Measurements from ENCODE around the gene TEX101.

The TEX101 gene

GRCh38 chr19:43450545-43450997 lies 35.9 kb downstream of the TEX101 start:
- no peak for DNase-seq (ENCODE audit: extremely low spot score)
- TF ChIP-seq LEF1 (IDR thresholded peaks at IDR 0.05; ENCODE audit: borderline replicate concordance) (no peak), TARDBP (IDR thresholded peaks at IDR 0.05) (no peak), SUZ12 (IDR thresholded peaks at IDR 0.05) (no peak), ELF4 (IDR thresholded peaks at IDR 0.05) (no peak), CTBP1 (IDR thresholded peaks at IDR 0.05; ENCODE audit: borderline replicate concordance) (no peak), FOXA1 (IDR thresholded peaks at IDR 0.05) (no peak), FOXM1 (IDR thresholded peaks at IDR 0.05; ENCODE audit: borderline replicate concordance) (no peak), L3MBTL2 (conservative IDR thresholded peaks at IDR 0.05) (no peak), NFRKB (IDR thresholded peaks at IDR 0.05) (no peak), ARNT (IDR thresholded peaks at IDR 0.05) (no peak), FOXK2 (IDR thresholded peaks at IDR 0.05) (no peak), SP1 (IDR thresholded peaks at IDR 0.05) (no peak), HDGF (IDR thresholded peaks at IDR 0.05; ENCODE audit: borderline replicate concordance) (no peak), PKNOX1 (IDR thresholded peaks at IDR 0.05) (no peak), BHLHE40 (IDR thresholded peaks at IDR 0.05; ENCODE audit: borderline replicate concordance) (no peak), ZNF384 (IDR thresholded peaks at IDR 0.05) (no peak)
- ChIA-PET CTCF (no interaction called here), POLR2A (no interaction called here)

- no peak for DNase-seq (ENCODE audit: extremely low spot score)
- CTCF ChIA-PET: no interaction called here
- TF ChIP-seq SUZ12 (IDR thresholded peaks at IDR 0.05) (no peak), FOXM1 (IDR thresholded peaks at IDR 0.05; ENCODE audit: borderline replicate concordance) (no peak), FOXA1 (IDR thresholded peaks at IDR 0.05) (no peak), TARDBP (IDR thresholded peaks at IDR 0.05) (no peak), HDGF (IDR thresholded peaks at IDR 0.05; ENCODE audit: borderline replicate concordance) (no peak), L3MBTL2 (conservative IDR thresholded peaks at IDR 0.05) (no peak), FOXK2 (IDR thresholded peaks at IDR 0.05) (no peak), ELF4 (IDR thresholded peaks at IDR 0.05) (no peak), CTBP1 (IDR thresholded peaks at IDR 0.05; ENCODE audit: borderline replicate concordance) (no peak), ARNT (IDR thresholded peaks at IDR 0.05) (no peak), SP1 (IDR thresholded peaks at IDR 0.05) (no peak), LEF1 (IDR thresholded peaks at IDR 0.05; ENCODE audit: borderline replicate concordance) (no peak), PKNOX1 (IDR thresholded peaks at IDR 0.05) (no peak), BHLHE40 (IDR thresholded peaks at IDR 0.05; ENCODE audit: borderline replicate concordance) (no peak), NFRKB (IDR thresholded peaks at IDR 0.05) (no peak)
- POLR2A ChIA-PET: no interaction called here
Measured at GRCh38 chr19:43452582-43452981, 37.9 kb downstream of the TEX101 start.

GRCh38 chr19:43454031-43454430 lies 39.3 kb downstream of the TEX101 start:
- TF ChIP-seq LEF1 (IDR thresholded peaks at IDR 0.05; ENCODE audit: borderline replicate concordance): no peak
- no peak for TF ChIP-seq CTBP1 (IDR thresholded peaks at IDR 0.05; ENCODE audit: borderline replicate concordance)
- CTCF ChIA-PET: no interaction called here
- POLR2A ChIA-PET: no interaction called here
- DNase-seq (ENCODE audit: extremely low spot score): no peak

- ChIA-PET POLR2A (no interaction called here), CTCF (no interaction called here)
- TF ChIP-seq HDGF (IDR thresholded peaks at IDR 0.05; ENCODE audit: borderline replicate concordance) (no peak), SP1 (IDR thresholded peaks at IDR 0.05) (no peak), SUZ12 (IDR thresholded peaks at IDR 0.05) (no peak), FOXK2 (IDR thresholded peaks at IDR 0.05) (no peak), ELF4 (IDR thresholded peaks at IDR 0.05) (no peak), FOXM1 (IDR thresholded peaks at IDR 0.05; ENCODE audit: borderline replicate concordance) (no peak), CTBP1 (IDR thresholded peaks at IDR 0.05; ENCODE audit: borderline replicate concordance) (no peak), ARNT (IDR thresholded peaks at IDR 0.05) (no peak), NFRKB (IDR thresholded peaks at IDR 0.05) (no peak), FOXA1 (IDR thresholded peaks at IDR 0.05) (no peak), PKNOX1 (IDR thresholded peaks at IDR 0.05) (no peak), TARDBP (IDR thresholded peaks at IDR 0.05) (no peak), L3MBTL2 (conservative IDR thresholded peaks at IDR 0.05) (no peak), BHLHE40 (IDR thresholded peaks at IDR 0.05; ENCODE audit: borderline replicate concordance) (no peak), ZNF384 (IDR thresholded peaks at IDR 0.05) (no peak), LEF1 (IDR thresholded peaks at IDR 0.05; ENCODE audit: borderline replicate concordance) (no peak)
- no peak for DNase-seq (ENCODE audit: extremely low spot score)
Measured at GRCh38 chr19:43455321-43456113, 40.8 kb downstream of the TEX101 start.

- CTCF ChIA-PET: no interaction called here
- POLR2A ChIA-PET: no interaction called here
- TF ChIP-seq PKNOX1 (IDR thresholded peaks at IDR 0.05) (no peak), BHLHE40 (IDR thresholded peaks at IDR 0.05; ENCODE audit: borderline replicate concordance) (no peak), TARDBP (IDR thresholded peaks at IDR 0.05) (no peak), SP1 (IDR thresholded peaks at IDR 0.05) (no peak), ELF4 (IDR thresholded peaks at IDR 0.05) (no peak)
- no peak for DNase-seq (ENCODE audit: extremely low spot score)
Measured at GRCh38 chr19:43457809-43458208, 43.1 kb downstream of the TEX101 start.
